HL-60 (cell line): ENCODE data around the gene SERBP1.
"Not testable (repeated sequence)": the region's sequence is repeated elsewhere in the genome, so short reads cannot be mapped to it uniquely, and the experiment has no call there.

Source experiments
- DNase-seq, 2 experiments: peaks; one replicate each; pipeline ENCODE4 v3.0.0-alpha.2; 2010 to 2020; ENCODE audit warnings: low read depth in 1 of 2, low spot score in 1 of 2
- H3K27ac ChIP-seq: fragments of 250-450 bp; sonication (Bioruptor Pico); replicated peaks from 2 replicates; pipeline ENCODE4 v1.5.1; 2020; ENCODE audit warnings: mild to moderate bottlenecking, moderate library complexity
- H3K27me3 ChIP-seq: fragments of 250-450 bp; sonication (Bioruptor Pico); 2 replicates; pipeline ENCODE4 v1.5.1; 2021; ENCODE audit warnings: mild to moderate bottlenecking, moderate library complexity; ENCODE audit not compliant: insufficient read depth, poor library complexity, severe bottlenecking
- H3K4me3 ChIP-seq: replicated peaks from 2 replicates; pipeline ENCODE4 v1.5.1; 2011; ENCODE audit warnings: mild to moderate bottlenecking, control low read depth, low read length; ENCODE audit not compliant: insufficient read depth
- CTCF ChIP-seq: IDR thresholded peaks from one replicate; pipeline ENCODE4 v1.5.1; 2011; ENCODE audit warnings: low read length, control low read depth, inconsistent platforms; ENCODE audit not compliant: insufficient read depth
- GABPA ChIP-seq: IDR thresholded peaks from 2 replicates; pipeline ENCODE4 v1.6.1; 2012; ENCODE audit warnings: low read depth
- POLR2AphosphoS5 ChIP-seq: IDR thresholded peaks from 2 replicates; pipeline ENCODE4 v1.6.1; 2012; ENCODE audit warnings: low read depth
- REST ChIP-seq: IDR thresholded peaks from 2 replicates; pipeline ENCODE4 v1.6.1; 2012; ENCODE audit warnings: low read depth; ENCODE audit not compliant: insufficient replicate concordance
- SPI1 ChIP-seq: IDR thresholded peaks from 2 replicates; pipeline ENCODE4 v1.6.1; 2012; ENCODE audit warnings: low read depth, mild to moderate bottlenecking, borderline replicate concordance

Gene SERBP1

DNA sequence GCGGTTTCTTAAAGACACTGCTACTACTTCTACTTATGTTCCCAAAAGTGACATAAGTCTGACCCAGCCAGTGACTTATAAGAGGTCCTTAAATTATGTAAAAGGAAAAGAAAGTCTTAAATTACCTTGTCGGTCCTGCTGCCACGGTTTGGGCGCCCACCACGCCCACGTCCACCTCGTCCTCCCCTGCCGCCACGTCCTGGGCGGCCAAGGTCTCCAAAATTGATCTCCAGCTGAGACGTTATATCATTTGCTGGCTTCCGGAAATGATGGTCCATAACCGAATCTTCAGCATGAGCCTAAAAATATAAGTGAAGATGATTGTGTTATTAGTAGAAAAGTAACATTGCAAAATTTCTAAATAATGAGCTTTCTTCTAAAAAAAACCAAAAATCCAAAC lies 15.2 kb downstream of the SERBP1 start:
- no peak for DNase-seq
- Histone ChIP-seq H3K4me3 (no peak overlapping the region), H3K27ac (no peak overlapping the region), H3K27me3 (no peaks in the 10 kb centered on the region)
- TF ChIP-seq SPI1 (no peak), GABPA (no peak), CTCF (no peak), POLR2AphosphoS5 (no peak), REST (no peak)

- TF ChIP-seq GABPA = no peak
- no peak for TF ChIP-seq POLR2AphosphoS5
- TF ChIP-seq CTCF = no peak
- TF ChIP-seq SPI1 = no peak
- TF ChIP-seq REST = no peak
- Histone ChIP-seq H3K4me3 (no peak overlapping the region), H3K27me3 (no peaks in the 10 kb centered on the region), H3K27ac (no peak overlapping the region)
- no peak for DNase-seq
These were observed 15.6 kb downstream of the SERBP1 start for GRCh38 chr1:67414574-67414973.

DNA sequence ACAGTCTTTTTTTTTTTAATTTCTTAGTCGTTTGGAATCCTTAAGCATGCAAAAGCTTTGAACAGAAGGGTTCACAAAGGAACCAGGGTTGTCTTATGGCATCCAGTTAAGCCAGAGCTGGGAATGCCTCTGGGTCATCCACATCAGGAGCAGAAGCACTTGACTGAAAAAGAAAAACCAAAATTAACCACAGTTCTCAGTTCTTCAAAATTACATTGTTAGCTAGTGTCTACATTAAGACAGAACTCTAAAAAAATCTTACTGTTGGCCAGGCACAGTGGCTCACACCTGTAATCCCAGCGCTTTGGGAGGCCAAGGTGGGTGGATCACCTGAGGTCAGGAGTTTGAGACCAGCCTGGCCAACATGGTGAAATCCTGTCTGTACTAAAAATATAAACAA lies 17.1 kb downstream of the SERBP1 start:
- not testable (repeated sequence) for H3K27ac ChIP-seq, DNase-seq, H3K4me3 ChIP-seq, H3K27me3 ChIP-seq

DNA sequence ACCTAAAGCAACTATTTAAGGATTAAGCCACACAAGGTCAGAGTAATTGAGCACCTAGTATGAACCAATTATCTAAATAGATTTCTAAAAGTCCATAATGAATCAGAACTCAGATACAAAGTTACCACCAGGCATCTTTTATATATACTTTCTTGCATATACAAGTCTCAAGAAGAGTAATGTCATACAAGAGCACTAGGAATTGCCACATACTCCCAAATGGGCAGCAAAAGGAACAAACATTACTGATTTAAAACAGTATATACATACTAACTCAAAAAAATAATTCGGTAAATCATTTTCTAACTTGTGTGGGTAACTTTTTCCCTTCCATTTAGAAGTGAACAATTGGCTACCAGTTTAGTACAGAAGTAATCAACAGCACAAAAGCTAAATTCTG lies 22.1 kb downstream of the SERBP1 start:
- TF ChIP-seq SPI1 (no peak), POLR2AphosphoS5 (no peak; the same call in 1 of the 2 replicates)
- no peak for DNase-seq
- Histone ChIP-seq H3K27ac (no peak overlapping the region), H3K4me3 (no peak overlapping the region), H3K27me3 (no peaks in the 10 kb centered on the region)

DNA sequence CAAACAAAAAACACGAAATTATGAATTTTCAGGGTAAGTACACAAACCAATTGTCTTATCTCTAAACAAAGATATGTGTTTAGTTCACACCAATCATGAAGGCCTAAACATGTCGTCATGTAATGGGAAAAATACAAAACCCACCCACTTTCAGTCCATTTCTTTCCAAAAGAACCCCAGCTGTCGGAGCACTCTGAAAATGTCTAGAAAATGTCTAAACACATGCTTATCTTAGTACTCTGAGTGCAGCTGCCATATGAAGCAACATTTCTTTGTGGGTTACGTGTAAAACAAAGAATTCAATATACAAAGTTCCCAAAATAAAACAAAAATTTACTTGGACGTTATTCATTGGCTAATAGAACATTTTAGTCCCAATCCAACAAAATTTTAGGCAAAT lies 22.7 kb downstream of the SERBP1 start:
- Histone ChIP-seq H3K27me3 (no peaks in the 10 kb centered on the region), H3K4me3 (no peak overlapping the region), H3K27ac (no peak overlapping the region)
- TF ChIP-seq REST (no peak), GABPA (no peak), SPI1 (no peak), POLR2AphosphoS5 (no peak), CTCF (no peak)
- DNase-seq = no peak
